Measurements from ENCODE around the gene IL1RAPL1.

IL1RAPL1 gene

DNA sequence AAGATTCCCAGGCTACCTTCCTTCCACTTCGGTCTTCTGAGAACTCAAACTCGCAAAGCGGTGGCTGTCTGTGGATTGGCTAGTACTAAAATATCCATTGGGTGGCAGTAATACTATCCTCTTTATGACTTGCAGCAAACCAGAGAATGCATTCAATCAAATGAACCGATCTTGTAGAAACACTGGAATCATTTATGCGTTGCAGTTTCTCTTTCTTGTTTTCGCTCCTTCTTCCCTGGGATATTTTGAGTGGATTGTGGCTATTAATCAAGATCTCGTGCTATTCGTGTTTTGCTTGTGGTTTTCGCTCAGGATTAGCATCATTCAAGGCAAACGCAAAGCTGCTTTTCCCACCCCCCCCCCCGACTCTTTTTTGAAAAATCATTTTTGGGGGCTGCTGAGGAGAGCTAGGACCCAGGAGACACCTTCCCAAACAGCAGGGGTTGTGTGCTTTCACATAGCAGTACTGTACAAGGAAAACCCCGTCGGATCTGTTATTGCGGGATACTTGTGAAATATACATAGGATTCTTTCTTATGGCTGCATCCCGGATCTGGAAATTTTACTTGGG lies at the start of gene IL1RAPL1:
Gene IL1RAPL1, plus strand, starts transcription at position 466 of the 571 bp plus-strand sequence.
- DNase-seq, result no peak

DNA sequence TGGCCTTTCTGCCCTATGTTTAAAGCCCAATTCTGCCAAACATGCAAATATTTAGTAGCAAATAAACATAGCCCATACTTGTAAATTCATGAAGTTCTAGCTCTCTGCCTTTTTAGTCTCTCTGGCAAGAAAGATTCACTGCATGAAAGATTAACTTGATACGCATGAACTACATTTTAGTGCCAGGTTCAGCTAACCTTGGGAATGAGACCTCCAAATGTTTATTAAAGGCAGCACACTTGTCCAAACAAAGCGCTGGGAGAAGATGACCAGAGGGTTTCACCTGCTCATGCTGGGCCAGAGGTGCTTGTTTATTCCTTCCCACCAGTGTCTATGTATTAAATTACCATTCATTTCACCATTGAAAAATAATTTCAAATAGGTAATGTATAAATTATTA lies 44.5 kb upstream of the IL1RAPL1 start:
- DNase-seq, result no peak

DNA sequence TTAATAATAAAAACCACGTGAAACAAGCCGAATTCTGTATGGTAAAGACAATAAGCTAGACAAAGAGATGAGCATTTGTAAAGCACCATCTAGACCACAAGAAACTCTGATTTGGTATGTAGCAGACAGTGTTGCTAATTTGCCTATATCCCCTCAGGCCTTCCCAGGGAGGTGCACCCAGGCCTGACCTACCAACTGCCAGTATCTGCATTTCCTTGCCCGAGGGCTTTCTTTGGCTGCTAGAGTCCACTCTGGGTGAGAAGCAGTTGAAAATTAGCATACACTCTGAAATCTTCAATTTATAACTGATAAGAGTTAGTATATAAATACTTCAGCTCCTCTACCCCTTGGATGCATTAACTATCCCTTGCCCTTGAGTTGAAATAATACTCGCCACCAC lies 37.4 kb upstream of the IL1RAPL1 start:
- DNase-seq, result no peak

DNA sequence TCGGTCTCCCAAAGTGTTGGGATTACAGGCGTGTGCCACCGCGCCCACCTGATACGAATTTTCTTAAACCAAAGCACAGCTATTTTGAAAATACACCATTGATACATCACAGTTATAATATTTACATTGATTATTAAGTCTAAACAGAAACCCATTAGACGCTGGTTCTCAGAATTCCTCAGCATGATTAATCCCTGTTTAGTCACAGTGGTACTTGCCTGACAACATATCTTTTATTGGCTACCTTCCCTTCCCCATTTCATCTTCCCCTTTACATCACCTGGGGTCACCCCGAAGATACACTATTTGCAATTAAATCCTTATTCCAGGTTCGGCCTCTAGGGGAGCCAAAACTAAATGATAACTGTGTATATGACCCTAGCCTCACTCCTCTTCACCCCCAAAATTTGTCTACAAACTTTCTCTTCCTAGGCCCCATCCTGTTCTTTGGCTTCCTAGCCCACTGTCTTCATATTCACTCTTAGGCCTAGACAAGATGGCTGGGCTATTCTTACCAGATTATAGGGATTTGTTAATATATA lies 36.8 kb upstream of the IL1RAPL1 start:
- no peak for DNase-seq

DNA sequence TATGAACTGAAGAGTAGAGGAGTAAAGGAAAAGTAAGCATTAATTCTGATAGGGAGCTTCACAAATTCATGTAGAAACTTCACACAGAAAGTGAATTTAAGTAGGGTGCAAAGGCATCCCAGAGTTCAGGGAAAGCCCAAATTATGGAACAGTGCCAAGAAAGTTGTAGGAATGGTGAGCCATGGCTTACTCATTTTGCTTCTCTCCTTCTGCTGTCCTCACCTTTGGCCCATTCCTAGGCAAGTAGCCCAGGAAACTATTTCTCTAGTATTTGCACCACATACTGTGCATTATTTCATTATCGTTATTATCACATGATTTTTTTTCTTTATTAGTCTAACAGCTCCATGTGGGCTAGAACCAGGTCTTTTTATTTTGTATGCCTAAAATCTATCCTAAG lies 34.9 kb upstream of the IL1RAPL1 start:
- no peak for DNase-seq

DNA sequence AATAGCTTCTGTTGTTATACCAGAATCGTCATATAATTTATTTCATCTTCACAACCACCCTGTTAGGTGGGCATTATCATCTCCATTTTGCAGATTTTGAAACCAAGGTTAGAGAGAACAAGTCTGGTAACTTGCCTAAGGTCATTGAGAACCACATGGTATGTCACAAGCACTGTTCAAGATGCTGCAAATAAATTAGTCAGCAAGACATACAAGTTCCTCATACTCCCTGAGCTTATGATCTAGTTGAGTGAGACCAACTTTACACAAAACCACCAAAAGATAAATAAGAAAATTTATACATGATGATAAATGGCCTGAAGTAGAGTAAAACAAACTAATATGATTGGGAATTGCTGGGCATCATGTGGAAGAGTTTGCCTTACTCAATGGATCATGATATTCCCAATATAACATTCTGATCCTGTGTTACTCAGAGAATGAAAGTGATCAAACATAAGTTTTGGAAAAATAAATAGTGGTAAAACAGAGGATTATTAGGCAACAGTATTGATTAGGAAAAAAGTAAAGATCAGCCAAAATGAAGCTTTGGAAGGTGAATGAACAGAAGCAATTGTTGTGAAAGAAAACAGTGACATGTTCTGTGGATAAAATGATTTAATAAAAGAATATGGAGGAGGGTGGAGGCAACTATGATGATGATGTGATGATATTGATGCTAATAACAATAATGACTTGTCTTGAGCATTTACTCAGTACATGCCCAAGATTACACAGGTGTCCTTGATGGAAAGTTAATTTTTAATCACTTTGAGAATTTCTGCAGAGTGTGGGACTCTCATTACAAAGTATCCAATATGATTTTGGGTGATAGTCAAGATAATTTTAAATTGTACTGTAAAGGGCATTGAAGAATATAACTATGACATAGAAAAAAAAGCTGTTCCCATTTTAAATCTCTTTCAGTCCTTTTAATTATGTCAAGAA lies 34.1 kb upstream of the IL1RAPL1 start:
- DNase-seq, result no peak

DNA sequence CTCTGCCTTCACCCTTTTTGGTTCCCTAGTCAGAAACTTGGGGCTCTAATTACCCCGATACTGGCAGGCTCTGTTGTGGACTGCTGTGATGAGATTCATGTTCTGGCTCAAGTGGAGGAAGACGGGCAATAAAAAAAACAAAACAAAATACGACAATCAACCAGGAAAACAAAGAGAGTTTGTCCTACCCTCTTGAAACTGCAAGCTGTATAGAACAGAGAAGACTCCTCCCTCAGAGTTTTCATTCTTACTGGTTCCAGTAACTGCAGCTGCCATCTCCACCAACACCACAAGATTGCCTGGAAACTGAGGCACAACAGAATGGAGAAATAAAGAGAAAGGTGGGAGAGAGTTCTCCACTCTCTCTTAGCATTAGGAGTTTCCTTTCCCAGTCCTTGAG lies 11.1 kb upstream of the IL1RAPL1 start:
- DNase-seq, result no peak

DNA sequence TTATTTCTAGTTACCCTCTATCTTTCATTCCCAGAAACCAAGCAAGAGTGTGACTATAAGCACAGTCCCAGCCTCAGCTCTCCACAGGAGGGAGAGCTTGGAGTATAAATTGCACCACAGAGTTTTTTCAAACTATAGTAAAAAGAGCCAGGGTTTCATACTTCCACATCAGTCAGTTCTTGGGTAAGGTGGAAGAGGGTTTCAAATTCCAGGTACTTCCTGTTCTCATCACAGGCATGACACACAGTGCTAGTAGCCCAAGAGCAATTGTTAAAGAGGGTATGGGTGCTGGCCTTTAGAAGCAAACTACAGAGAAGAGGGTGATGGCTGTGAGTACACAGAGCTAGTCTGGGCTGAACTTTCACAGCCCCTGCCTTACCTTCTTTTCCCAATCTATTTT lies 5.7 kb upstream of the IL1RAPL1 start:
- DNase-seq, result no peak

DNA sequence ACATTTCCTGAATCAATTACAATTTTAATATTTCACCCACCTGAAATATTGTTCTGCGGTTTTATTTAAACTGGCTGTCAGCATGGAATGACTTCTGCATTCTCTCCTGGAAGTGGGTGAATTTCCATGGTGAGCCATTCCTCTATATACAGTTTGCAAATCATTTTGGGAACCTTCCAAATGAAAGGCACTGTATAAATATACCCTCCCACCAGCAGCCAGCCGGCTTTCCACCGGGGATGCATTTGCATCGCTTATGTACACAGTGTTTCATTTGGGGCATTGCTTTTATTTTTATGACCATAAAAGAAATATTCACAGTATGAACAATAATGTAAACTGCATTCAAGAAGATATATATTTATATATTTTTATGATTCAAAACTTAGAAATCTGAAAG lies 4.7 kb upstream of the IL1RAPL1 start:
- no peak for DNase-seq

DNA sequence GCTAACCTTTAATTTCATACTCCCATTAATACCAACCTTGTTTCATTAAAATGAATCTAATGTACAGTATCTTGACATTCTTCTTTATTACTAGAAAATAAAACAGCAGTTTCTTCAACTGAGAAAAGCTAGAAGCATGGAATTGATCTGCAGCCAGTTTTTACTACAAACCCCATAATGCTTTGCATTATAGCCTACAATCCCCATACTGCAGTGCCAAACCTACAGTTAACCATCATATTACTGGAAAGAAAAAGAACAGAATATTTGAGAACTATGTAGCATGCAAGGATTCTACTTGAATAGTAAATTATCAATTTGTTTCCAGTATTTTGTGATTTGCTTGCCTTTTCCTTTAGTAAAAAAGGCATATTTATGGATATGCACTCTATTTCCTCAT lies 3.2 kb upstream of the IL1RAPL1 start:
- no peak for DNase-seq

DNA sequence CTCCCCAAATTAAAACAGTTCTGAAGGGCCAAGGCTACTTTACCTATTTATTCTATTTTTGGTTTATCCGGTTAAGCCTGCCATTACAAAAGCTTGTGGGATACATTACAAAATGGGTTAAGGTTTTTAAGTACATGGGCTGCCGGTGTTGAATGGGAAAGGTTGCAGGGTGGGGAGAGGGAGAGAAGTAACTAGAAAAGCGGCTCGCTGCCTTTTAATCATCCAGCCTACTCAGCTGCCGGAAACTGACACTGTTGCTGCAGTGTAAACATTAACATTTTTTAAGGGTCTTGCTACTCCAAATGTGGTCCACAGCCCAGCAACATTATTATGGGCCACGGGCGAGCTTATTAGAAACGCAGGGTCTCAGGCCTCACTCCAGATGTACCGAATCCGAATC lies 1.5 kb upstream of the IL1RAPL1 start:
- DNase-seq, result no peak

DNA sequence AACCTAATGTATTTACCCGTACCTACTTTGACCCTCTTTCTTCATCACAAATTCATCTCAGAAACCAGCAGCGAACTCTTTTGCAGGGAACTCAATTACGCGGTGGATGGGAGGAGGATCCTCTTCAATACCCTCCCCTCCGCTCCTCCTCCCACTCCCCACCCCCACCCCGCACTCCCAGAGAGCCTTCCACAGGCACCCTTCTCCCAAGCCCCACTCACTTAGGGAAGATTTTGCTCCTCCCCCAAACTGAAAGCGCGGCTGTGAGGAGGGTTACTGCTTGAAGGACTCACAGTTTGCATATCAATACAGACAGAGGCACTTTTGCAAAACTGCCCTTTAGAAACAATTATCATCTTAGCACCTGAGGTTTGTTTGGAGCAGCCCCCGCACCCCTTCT lies 960 bp upstream of the IL1RAPL1 start:
- no peak for DNase-seq

DNA sequence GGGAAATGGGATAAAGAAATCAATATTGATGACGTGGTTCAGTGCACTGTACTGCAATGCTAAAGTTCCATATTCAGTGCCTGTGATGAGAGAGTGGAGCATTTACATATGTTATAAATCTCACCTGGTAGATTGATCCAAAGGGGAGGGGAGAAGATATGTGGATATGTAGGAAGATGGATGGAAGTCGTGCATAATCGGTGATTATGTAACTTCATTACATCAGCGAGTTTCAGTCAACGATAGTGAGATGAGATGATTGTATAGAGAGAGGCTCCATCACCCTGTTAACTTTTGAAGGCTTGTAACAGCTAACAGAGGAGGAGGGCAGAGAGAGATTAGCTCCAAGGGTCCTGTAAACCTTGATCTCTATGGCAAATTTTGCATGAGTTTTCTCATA lies 1.8 kb downstream of the IL1RAPL1 start:
- no peak for DNase-seq

DNA sequence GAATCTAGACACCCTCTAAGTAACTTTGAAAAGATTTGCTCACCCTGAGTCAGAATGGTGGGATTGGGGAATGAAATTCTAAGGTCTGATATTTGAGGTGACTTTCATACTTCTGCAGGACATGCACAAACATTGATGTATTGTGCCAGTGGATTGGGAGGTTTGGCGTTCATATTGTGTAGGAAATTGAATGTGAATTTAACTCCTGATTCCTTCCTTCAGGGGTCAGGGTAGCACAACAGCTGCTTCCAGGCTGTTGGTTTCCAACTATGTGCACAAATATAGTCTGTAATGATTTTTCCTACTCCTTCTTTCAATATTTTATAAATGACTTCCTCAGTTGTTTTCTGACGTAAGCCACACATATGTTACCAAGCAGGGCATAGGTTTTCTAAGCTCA lies 3.1 kb downstream of the IL1RAPL1 start:
- no peak for DNase-seq

DNA sequence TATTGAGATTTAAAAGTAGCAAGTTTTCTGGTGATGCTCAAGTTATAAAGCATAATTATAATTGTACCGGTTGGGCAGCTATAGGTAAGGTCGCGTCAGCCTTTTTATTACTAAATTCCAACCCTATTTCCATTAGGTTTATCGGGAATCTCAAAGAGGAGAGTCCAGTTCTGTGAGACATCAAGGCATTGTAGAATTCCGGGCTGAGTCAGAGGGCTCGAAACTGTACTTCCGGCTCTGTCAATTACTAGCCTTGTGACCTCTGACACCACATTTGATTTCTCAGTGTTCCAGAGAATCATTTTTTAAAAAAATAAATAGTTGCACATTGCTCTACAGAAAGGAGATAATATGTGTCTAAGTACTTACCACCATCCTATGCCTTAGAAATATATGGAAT lies 4.3 kb downstream of the IL1RAPL1 start:
- no peak for DNase-seq

DNA sequence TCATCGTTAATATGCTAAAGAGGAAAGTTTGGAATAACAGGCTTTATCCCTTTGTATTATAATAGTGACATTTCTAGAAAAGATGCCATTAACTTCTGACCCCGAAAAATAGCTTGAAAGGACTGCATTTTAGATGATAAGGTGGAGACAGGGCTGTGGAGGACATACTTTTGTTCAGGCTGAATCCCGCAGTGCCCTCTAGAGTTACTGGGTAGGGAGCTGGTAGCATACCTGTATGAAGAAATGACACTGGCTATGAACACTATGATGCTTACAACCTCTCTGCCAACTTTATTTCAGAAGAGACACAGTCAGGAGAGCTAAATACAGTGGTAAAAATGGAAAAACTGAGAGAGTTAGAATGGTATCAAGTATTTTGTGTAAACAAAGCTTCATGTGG lies 8.1 kb downstream of the IL1RAPL1 start:
- no peak for DNase-seq

DNA sequence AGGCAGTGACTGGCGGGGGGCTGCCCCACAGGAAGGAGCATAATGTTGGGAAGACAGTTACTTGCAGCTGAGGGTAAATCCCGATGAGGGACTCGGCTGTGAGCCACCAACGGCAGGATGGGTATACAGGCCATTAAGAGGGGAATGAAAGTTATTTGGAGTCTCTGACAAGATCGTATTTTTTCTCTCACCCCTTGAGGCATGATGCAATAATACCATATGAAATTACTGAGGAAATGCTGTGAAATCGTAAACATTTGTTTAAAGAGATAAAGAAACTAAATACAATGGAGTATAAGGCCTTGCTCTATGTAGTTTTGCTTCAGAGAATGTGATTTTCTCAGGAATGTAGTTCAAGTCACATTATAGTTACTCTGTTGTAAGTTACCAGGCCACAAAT lies 12.7 kb downstream of the IL1RAPL1 start:
- DNase-seq, result no peak

DNA sequence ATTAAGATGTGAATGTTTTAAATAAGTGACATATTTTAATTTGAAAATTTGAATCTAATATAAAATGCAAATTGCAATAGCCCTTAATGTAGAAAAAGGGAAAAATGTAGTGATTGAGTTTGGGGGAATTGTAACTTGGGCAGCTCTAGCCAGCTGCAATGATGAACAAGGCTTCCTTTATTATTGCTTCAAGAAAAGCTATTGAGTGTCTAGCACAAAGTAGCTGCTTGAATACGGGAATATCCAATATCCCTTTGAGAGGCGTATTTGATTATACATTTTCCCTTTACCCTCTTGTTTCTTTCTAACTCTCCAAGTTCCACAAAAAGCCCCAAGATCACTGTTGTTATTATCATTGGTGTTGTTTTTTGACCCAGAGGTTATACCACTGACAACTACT lies 21.8 kb downstream of the IL1RAPL1 start:
- no peak for DNase-seq

DNA sequence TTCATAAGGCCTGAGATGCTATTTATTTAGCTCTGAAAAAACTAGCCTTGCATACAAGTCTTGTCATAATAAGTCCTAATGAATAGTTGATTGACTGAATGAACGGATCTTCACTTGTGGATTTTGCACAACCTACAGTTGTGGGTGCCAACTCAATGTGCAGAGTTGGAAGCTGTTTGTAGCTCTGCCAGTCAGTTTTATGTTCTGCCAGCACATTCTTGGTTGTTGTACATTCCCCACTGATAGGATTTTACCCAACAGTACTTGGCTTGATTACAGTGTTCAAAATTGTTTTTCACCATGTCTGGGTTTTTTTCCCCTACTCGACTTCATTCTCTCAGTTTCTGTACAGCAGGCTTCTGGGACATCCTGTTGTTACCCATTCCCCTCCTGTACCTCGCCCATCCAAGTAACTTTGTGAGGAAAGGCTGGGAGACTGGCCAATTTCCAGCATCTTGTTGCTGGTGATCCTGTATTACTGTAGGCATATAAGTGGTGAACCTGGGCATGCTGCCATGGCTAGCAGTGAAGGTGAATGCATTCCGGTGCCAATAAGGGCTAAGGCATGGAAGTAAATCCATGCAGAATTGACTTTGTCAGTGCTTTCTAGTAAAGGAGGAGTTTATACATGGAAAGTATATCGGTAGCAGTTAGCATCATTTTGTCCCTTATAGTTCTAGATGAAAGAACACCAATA lies 22.8 kb downstream of the IL1RAPL1 start:
- no peak for DNase-seq

DNA sequence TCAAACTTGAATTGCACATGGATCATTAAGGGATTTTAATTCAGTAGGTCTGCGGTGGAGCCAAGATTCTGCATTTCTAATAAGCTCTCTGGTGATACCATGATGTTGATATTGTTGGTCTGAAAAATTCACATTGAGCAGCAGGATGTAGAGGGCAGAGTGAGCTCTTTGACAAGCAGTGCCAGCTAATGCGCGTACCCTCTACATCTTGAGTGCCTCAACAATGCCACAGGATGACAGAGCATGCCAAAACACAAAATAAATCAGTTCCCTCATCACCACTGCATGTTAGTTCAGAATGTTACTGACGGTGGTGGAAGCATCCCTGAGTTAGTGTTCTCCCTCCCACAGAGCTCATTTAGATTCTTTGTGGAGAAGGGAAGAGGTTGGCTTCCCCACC lies 23.5 kb downstream of the IL1RAPL1 start:
- DNase-seq, result no peak

DNA sequence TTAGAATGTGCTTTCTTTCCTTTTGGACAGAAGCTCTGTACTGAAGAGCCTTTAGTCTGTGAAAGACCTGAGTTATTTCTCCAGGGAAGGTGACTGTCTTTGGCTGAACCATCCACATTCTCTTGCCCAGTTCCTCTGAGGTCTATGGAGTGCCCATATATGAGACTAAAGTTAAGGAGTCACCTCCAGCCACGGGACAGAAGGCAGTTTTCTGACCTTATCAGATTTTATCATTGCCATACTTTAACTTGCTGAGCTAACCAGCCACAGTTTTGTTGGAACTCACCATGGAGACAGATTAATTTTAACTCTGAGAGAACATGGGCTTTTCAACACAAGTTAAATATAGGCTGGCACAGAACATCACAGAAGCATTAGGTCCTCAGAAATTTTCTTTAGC lies 26.3 kb downstream of the IL1RAPL1 start:
- no peak for DNase-seq

DNA sequence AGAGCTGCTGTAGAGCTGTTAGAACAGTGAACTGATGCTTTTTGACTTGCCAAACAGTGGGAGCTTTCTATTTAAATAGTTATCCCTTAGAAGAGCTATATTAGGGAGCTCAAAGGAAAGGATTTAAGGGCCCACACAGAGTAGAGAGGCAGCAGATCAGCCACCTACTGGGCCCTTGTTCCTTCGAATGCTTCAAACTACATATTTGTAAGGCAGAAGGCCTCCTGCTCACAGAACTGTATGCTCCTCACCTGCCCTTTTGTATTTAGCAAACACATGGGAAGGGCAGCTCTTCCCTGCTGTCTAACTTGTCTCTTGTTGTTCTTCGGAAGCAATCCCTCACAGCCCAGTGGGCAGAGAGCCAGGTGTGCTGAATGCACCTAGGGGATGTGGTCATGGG lies 38.0 kb downstream of the IL1RAPL1 start:
- no peak for DNase-seq

DNA sequence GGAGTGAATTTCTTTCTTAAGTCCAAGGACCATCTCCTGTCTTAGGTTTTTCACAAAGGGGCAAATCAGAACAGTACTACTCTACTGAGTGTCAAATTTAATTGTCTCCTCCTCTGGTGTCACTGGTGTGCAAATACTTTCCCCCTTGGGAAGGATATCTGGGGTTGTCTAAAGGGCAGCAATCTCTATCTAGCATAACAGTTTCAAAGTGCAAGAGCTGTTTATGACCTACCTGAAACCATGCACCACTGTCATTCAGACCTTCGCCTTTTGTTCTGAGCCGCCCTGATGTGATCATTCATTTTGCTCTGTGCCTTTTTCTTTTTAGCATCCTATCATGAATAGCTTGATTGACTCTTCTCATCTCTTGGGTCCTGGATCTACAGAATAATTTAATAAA lies 39.3 kb downstream of the IL1RAPL1 start:
- DNase-seq, result no peak

DNA sequence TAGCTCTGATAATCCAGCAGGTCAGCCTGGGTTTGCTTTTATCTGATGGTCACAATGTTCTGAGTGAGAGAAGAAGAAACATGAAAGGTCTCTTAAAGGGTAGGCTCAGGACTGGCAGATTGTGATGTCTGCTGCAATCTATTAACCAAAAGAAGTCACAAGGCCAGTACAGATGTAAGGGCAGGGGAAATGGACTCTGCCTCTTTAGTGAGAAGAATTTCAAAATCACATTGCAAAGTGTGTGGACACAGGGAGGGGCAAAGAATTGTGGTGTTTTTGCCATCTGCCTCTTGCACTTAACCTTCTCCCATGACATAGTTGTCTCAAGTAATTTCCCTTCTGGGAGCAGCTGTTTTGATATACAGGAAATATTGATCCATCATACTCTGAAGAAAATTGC lies 40.9 kb downstream of the IL1RAPL1 start:
- DNase-seq, result no peak
